Measurements from ENCODE around the gene TEAD3.
A peak's percentile ranks its signal among the peaks of the same experiment; 100 is the strongest.

TEAD3 gene

GRCh38 chr6:35481226-35481625, 15.7 kb downstream of the TEAD3 start:
- no peaks in the 10 kb centered on the region for H3K36me3 Mint-ChIP-seq
- DNase-seq (ENCODE audit: low spot score in 2 of 2) (no peak), ATAC-seq (ENCODE audit: low read depth) (no peak)
- no peaks in the 10 kb centered on the region for H3K27me3 Mint-ChIP-seq
- no peak overlapping the region for H3K27ac Mint-ChIP-seq
- no peak overlapping the region for H3K4me3 Mint-ChIP-seq
- no peaks in the 10 kb centered on the region for H3K9me3 Mint-ChIP-seq
- peaks cover 3% of the 10 kb centered on the region for H3K4me1 Mint-ChIP-seq

DNA sequence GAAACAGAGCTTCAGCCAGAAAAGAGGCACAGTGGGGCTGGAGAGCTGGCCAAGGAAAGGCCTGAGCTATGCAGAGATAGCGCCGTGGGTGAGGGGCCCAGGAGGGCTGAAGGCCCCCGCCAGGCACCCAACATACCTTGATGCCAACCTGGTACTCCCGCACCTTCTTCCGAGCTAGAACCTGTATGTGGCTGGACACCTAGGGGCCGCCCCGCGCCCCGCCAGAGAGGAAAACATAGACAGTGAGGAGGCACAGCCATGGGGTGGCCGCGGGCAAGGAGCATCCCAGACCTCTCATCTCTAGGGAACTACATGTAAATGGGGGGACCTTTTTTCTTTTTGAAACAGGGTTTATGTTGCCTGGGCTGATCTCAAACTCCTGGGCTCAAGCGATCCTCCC, 16.7 kb downstream of the TEAD3 start:
- Mint-ChIP-seq H3K4me1 (peaks cover 3% of the 10 kb centered on the region), H3K27ac (no peak overlapping the region), H3K9me3 (no peaks in the 10 kb centered on the region), H3K4me3 (no peak overlapping the region), H3K36me3 (no peaks in the 10 kb centered on the region), H3K27me3 (no peaks in the 10 kb centered on the region)
- DNase-seq (ENCODE audit: low spot score in 2 of 2) = no peak
- ATAC-seq (ENCODE audit: low read depth) = no peak

- Mint-ChIP-seq H3K36me3 (peaks cover under 1% of the 10 kb centered on the region), H3K4me1 (no peaks in the 10 kb centered on the region), H3K27me3 (no peaks in the 10 kb centered on the region), H3K4me3 (no peak overlapping the region), H3K9me3 (no peaks in the 10 kb centered on the region), H3K27ac (no peak overlapping the region)
- ATAC-seq (ENCODE audit: low read depth) (no peak), DNase-seq (ENCODE audit: low spot score in 2 of 2) (no peak)
Measured at GRCh38 chr6:35478259-35478658, 18.6 kb downstream of the TEAD3 start.

- DNase-seq (ENCODE audit: low spot score in 2 of 2) = no peak
- no peaks in the 10 kb centered on the region for H3K4me1 Mint-ChIP-seq
- H3K9me3 Mint-ChIP-seq = no peaks in the 10 kb centered on the region
- no peak for ATAC-seq (ENCODE audit: low read depth)
- no peaks in the 10 kb centered on the region for H3K27me3 Mint-ChIP-seq
- no peak overlapping the region for H3K27ac Mint-ChIP-seq
- H3K4me3 Mint-ChIP-seq = no peak overlapping the region
- peaks cover 2% of the 10 kb centered on the region for H3K36me3 Mint-ChIP-seq
Measured at GRCh38 chr6:35477551-35478179, 19.2 kb downstream of the TEAD3 start.

DNA sequence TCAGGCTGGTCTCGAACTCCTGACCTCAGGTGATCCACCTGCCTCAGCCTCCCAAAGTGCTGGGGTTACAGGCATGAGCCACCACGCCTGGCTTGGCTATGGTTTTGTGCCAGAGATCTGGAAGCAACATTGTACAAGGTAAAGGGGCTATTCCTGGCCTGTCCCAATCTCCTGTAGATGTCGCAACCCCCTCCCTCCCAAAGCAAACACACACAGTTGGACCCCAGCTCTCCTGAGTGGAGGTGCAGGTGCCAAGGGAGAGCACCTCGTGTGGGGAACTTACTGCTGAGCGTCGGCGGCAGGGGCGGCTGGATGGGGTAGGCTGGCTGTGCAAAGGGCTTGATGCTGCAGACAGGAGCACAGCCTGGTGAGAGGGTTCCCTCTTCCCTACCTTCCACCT, 19.9 kb downstream of the TEAD3 start:
- no peak for ATAC-seq (ENCODE audit: low read depth)
- H3K36me3 Mint-ChIP-seq = peaks cover 2% of the 10 kb centered on the region
- no peak overlapping the region for H3K27ac Mint-ChIP-seq
- H3K27me3 Mint-ChIP-seq = no peaks in the 10 kb centered on the region
- H3K9me3 Mint-ChIP-seq = no peaks in the 10 kb centered on the region
- no peaks in the 10 kb centered on the region for H3K4me1 Mint-ChIP-seq
- no peak overlapping the region for H3K4me3 Mint-ChIP-seq
- no peak for DNase-seq (ENCODE audit: low spot score in 2 of 2)

DNA sequence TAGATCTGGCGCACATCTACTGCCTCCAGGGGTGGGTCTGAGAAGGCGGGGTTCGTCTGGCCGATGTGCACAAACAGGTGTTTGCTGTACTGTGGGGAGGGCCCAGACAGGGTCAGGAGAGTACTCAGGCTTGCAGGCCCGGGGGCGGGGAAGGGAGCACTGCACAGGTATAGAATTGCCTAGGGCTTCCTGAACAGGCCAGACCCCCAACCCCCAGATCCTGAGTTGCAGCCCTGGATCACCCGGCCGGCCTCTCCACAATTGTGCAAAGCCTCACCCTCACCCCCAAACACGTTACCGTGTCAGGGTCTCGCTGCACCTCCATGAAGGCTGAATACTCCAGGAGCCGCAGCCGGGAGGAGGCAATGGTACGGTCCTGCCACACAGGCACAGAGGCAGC, 20.9 kb downstream of the TEAD3 start:
- H3K27me3 Mint-ChIP-seq = no peaks in the 10 kb centered on the region
- ATAC-seq (ENCODE audit: low read depth) (no peak), DNase-seq (ENCODE audit: low spot score in 2 of 2) (no peak)
- H3K9me3 Mint-ChIP-seq = no peaks in the 10 kb centered on the region
- no peak overlapping the region for H3K27ac Mint-ChIP-seq
- peaks cover 2% of the 10 kb centered on the region for H3K36me3 Mint-ChIP-seq
- no peak overlapping the region for H3K4me3 Mint-ChIP-seq
- no peaks in the 10 kb centered on the region for H3K4me1 Mint-ChIP-seq

DNA sequence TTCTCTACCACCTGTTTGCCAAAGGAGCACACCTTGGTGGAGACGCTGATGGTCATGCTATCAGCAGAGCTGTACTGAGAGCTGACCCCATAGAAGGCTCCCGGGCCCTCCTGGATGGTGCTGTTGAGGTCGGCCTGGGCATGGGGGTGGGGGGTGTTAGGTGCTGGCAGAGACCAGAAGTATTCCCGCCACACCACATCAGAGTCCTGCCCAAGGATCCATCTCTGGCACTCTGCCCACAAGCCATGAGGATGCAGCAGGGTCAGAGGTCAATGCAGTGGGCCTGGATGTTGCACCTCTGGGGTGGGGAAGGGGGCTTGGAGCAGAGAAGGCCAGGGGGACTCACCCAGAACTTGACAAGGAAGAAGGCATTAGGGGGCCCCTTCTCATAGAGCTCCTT, 21.3 kb downstream of the TEAD3 start:
- DNase-seq (ENCODE audit: low spot score in 2 of 2) = no peak
- ATAC-seq (ENCODE audit: low read depth) = no peak
- H3K9me3 Mint-ChIP-seq = no peaks in the 10 kb centered on the region
- peaks cover 5% of the 10 kb centered on the region for H3K36me3 Mint-ChIP-seq
- no peak overlapping the region for H3K27ac Mint-ChIP-seq
- peaks cover 3% of the 10 kb centered on the region for H3K4me1 Mint-ChIP-seq
- no peaks in the 10 kb centered on the region for H3K27me3 Mint-ChIP-seq
- no peak overlapping the region for H3K4me3 Mint-ChIP-seq

GRCh38 chr6:35474942-35475570, 21.8 kb downstream of the TEAD3 start:
- ATAC-seq (ENCODE audit: low read depth) = no peak

GRCh38 chr6:35474131-35474941, 22.5 kb downstream of the TEAD3 start:
- Mint-ChIP-seq H3K4me1 (peaks cover 15% of the 10 kb centered on the region), H3K27ac (no peak overlapping the region), H3K4me3 (no peak overlapping the region), H3K27me3 (no peaks in the 10 kb centered on the region), H3K9me3 (no peaks in the 10 kb centered on the region), H3K36me3 (peaks cover 15% of the 10 kb centered on the region)
- DNase-seq (ENCODE audit: low spot score in 2 of 2) (no peak), ATAC-seq (ENCODE audit: low read depth) (no peak)

More at GRCh38 chr6:35474942-35475570, 21.8 kb downstream of the TEAD3 start:
- Mint-ChIP-seq H3K4me1 (peaks cover 8% of the 10 kb centered on the region), H3K9me3 (no peaks in the 10 kb centered on the region), H3K36me3 (peaks cover 10% of the 10 kb centered on the region), H3K4me3 (no peak overlapping the region), H3K27me3 (no peaks in the 10 kb centered on the region), H3K27ac (no peak overlapping the region)
- DNase-seq (ENCODE audit: low spot score in 2 of 2) = no peak

GRCh38 chr6:35473850-35474130, 23.1 kb downstream of the TEAD3 start:
- ATAC-seq (ENCODE audit: low read depth) (no peak), DNase-seq (ENCODE audit: low spot score in 2 of 2) (no peak)
- H3K36me3 Mint-ChIP-seq = peaks cover 16% of the 10 kb centered on the region
- H3K9me3 Mint-ChIP-seq = no peaks in the 10 kb centered on the region
- peaks cover 18% of the 10 kb centered on the region for H3K4me1 Mint-ChIP-seq
- no peak overlapping the region for H3K27ac Mint-ChIP-seq
- no peaks in the 10 kb centered on the region for H3K27me3 Mint-ChIP-seq
- no peak overlapping the region for H3K4me3 Mint-ChIP-seq

DNA sequence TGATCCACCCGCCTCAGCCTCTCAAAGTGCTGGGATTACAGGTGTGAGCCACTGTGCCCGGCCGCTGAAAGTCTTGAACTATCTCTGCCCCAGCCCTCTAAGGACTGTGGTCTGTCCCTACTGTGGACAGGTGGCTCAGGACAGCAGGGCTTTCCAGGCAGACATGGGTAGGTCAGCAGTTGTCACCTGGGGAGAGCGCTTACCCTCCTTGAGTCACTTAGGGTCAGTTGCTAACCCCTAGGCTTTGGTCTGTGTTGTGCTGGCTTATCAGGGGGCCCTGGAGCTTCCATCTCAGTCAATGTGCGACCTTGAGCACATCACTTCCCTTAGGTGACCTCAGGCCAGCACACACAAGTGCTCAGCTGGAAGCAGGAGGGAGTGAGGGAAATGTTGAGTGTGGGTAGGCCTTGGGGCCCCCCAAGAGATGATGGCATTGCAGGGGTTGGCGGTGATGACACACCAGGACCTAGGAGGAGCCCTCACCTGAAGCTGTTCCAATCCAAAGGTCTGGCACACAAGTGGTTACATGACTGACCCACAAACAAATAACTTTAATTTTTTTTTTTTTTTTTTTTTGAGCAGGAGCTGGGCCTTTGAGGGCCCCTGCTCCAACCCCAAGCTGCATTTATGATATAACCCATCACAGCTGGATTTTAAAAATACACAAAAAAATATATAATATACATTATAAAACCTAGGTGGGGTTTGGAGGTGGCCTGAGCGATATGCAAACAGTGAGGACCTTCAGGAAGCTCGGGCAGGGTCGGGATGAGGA, 23.6 kb downstream of the TEAD3 start:
- ATAC-seq (ENCODE audit: low read depth) (no peak), DNase-seq (ENCODE audit: low spot score in 2 of 2) (no peak)
- Mint-ChIP-seq H3K4me1 (peaks cover 18% of the 10 kb centered on the region), H3K27ac (no peak overlapping the region), H3K36me3 (peaks cover 16% of the 10 kb centered on the region), H3K27me3 (no peaks in the 10 kb centered on the region), H3K9me3 (no peaks in the 10 kb centered on the region), H3K4me3 (no peak overlapping the region)

- H3K27ac Mint-ChIP-seq = peak overlapping the region; percentile 97
- H3K27me3 Mint-ChIP-seq = no peaks in the 10 kb centered on the region
- H3K9me3 Mint-ChIP-seq = no peaks in the 10 kb centered on the region
- no peak overlapping the region for H3K4me3 Mint-ChIP-seq
- ATAC-seq (ENCODE audit: low read depth) = no peak
- H3K36me3 Mint-ChIP-seq = peaks cover 16% of the 10 kb centered on the region
- DNase-seq (ENCODE audit: low spot score in 2 of 2) = no peak
- H3K4me1 Mint-ChIP-seq = peaks cover 21% of the 10 kb centered on the region
Measured at GRCh38 chr6:35471836-35472345, 25.0 kb downstream of the TEAD3 start.

DNA sequence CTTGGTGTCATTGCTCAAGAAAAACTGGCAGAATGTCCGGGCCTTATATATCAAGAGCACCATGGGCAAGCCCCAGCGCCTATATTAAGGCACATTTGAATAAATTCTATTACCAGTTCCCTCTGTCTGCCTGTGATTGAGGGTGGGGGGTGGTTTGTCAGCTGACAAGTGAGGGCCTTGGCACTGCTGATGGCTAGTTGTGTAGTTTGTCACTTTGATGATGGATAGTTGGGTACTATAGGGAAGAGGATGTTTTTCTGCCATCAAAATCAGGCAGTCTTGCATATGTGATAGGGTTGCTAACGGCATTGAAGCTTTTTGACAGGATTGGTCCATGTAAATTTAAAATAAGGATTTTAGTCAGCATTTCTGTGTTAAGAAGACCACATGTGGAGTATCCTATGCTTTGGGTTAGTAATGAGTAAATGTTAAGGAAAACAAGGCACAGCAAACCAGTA, 26.2 kb downstream of the TEAD3 start:
- peak overlapping the region; percentile 97 for H3K27ac Mint-ChIP-seq
- H3K27me3 Mint-ChIP-seq = no peaks in the 10 kb centered on the region
- no peak for ATAC-seq (ENCODE audit: low read depth)

More for the DNA sequence above, 26.2 kb downstream of the TEAD3 start:
- no peak for DNase-seq (ENCODE audit: low spot score in 2 of 2)
- H3K4me1 Mint-ChIP-seq = peaks cover 21% of the 10 kb centered on the region
- H3K36me3 Mint-ChIP-seq = peaks cover 20% of the 10 kb centered on the region
- no peaks in the 10 kb centered on the region for H3K9me3 Mint-ChIP-seq
- peak overlapping the region; percentile 97 for H3K4me3 Mint-ChIP-seq

All from memory B cell (primary cell).